HepG2 (cell line): ENCODE measurements around the gene AMIGO1. TPM values are rescaled to one million over a fixed set of nuclear protein-coding genes. Genes with fewer than 3 reads are reported as not detected.

Experiments
- ARID4A ChIP-seq: sonication (generic); formaldehyde crosslinking; IDR thresholded peaks from 2 replicates; pipeline ENCODE4 v1.5.0; 2020; ENCODE audit warnings: mild to moderate bottlenecking, missing genetic modification reagents, borderline replicate concordance
- ARNT2 ChIP-seq: sonication (generic); formaldehyde crosslinking; IDR thresholded peaks from 2 replicates; pipeline ENCODE4 v1.8.0; 2022; ENCODE audit warnings: mild to moderate bottlenecking, low read depth, missing genetic modification reagents, moderate library complexity
- KAT2B ChIP-seq: fragments of 150-350 bp; IDR thresholded peaks from 2 replicates; pipeline ENCODE4 v1.6.1; 2014; ENCODE audit warnings: low read depth, low read length, borderline replicate concordance
- MLX ChIP-seq: IDR thresholded peaks from 2 replicates; pipeline ENCODE4 v1.6.1; 2016
- NFRKB ChIP-seq: fragments of 450-650 bp; IDR thresholded peaks from 2 replicates; pipeline ENCODE4 v1.6.1; 2017
- PBX3 ChIP-seq: sonication (generic); formaldehyde crosslinking; IDR thresholded peaks from 2 replicates; pipeline ENCODE4 v1.8.1; 2023; ENCODE audit warnings: missing genetic modification reagents, inconsistent platforms, borderline replicate concordance
- RXRB ChIP-seq: IDR thresholded peaks from 2 replicates; pipeline ENCODE4 v1.6.1; 2016; ENCODE audit warnings: borderline replicate concordance, missing genetic modification reagents, missing compliant biosample characterization
- SALL1 ChIP-seq: sonication (generic); formaldehyde crosslinking; IDR thresholded peaks from 2 replicates; pipeline ENCODE4 v1.8.0; 2022; ENCODE audit warnings: mild to moderate bottlenecking, missing genetic modification reagents
- ZEB1 ChIP-seq: IDR thresholded peaks from 2 replicates; pipeline ENCODE4 v1.6.1; 2012; ENCODE audit warnings: mild to moderate bottlenecking, low read depth, inconsistent platforms; ENCODE audit not compliant: insufficient replicate concordance
- ZNF121 ChIP-seq: sonication (generic); formaldehyde crosslinking; IDR thresholded peaks from 2 replicates; pipeline ENCODE4 v1.5.0; 2020; ENCODE audit warnings: mild to moderate bottlenecking, missing genetic modification reagents
- ZNF17 ChIP-seq: sonication (generic); formaldehyde crosslinking; IDR thresholded peaks from 2 replicates; pipeline ENCODE4 v1.5.0; 2020; ENCODE audit warnings: mild to moderate bottlenecking, missing genetic modification reagents
- ZNF446 ChIP-seq: sonication (generic); formaldehyde crosslinking; IDR thresholded peaks from 2 replicates; pipeline ENCODE4 v1.5.0; 2020; ENCODE audit warnings: mild to moderate bottlenecking, missing genetic modification reagents
- ZNF605 ChIP-seq: sonication (generic); formaldehyde crosslinking; IDR thresholded peaks from 2 replicates; pipeline ENCODE4 v1.8.0; 2022; ENCODE audit warnings: mild to moderate bottlenecking, missing genetic modification reagents
- ZNF777 ChIP-seq: sonication (generic); formaldehyde crosslinking; IDR thresholded peaks from 2 replicates; pipeline ENCODE4 v1.4.0; 2020; ENCODE audit warnings: missing genetic modification reagents
- ZNF788 ChIP-seq: sonication (generic); formaldehyde crosslinking; IDR thresholded peaks from 2 replicates; pipeline ENCODE4 v1.5.0; 2020; ENCODE audit warnings: mild to moderate bottlenecking, missing genetic modification reagents, borderline replicate concordance
- polyA plus RNA-seq, 8 experiments: library from polyadenylated mRNA; depleted of rRNA in 3 of 8; stranded (reverse) in 7 of 8; unstranded in 1 of 8; fragments of >200 nt; fragmentation: Illumina TruSeq in 4 of 8; extraction: Trizol in 4 of 8; gene quantifications; 2 replicates each; pipeline versions ENCODE4 v1.2.1 to v1.2.3, GENCODE V29; 2011 to 2016; ENCODE audit warnings: low read depth in 4 of 8, missing spikeins in 1 of 8, mixed read lengths in 1 of 8; ENCODE audit not compliant: insufficient read depth in 1 of 8
- total RNA-seq, 5 experiments: library from RNA; depleted of rRNA; stranded (reverse); fragments of >200 nt; fragmentation: Illumina TruSeq; extraction: Trizol; gene quantifications; 2 replicates each; pipeline ENCODE4 v1.2.3, GENCODE V29; 2016; ENCODE audit warnings: low read depth in 1 of 5
- TF ChIP-seq, protein P1 (sequence below): sonication (generic); formaldehyde crosslinking; IDR thresholded peaks from 2 replicates; pipeline ENCODE4 v1.4.0; 2020; ENCODE audit warnings: mild to moderate bottlenecking, missing genetic modification reagents, borderline replicate concordance

Gene AMIGO1
- total and polyA plus RNA-seq, 2 of the 13 experiments (the other 11 are each of a cell fraction or from before 2014, with no cell fraction given) = 0.40 to 1.3 TPM

DNA sequence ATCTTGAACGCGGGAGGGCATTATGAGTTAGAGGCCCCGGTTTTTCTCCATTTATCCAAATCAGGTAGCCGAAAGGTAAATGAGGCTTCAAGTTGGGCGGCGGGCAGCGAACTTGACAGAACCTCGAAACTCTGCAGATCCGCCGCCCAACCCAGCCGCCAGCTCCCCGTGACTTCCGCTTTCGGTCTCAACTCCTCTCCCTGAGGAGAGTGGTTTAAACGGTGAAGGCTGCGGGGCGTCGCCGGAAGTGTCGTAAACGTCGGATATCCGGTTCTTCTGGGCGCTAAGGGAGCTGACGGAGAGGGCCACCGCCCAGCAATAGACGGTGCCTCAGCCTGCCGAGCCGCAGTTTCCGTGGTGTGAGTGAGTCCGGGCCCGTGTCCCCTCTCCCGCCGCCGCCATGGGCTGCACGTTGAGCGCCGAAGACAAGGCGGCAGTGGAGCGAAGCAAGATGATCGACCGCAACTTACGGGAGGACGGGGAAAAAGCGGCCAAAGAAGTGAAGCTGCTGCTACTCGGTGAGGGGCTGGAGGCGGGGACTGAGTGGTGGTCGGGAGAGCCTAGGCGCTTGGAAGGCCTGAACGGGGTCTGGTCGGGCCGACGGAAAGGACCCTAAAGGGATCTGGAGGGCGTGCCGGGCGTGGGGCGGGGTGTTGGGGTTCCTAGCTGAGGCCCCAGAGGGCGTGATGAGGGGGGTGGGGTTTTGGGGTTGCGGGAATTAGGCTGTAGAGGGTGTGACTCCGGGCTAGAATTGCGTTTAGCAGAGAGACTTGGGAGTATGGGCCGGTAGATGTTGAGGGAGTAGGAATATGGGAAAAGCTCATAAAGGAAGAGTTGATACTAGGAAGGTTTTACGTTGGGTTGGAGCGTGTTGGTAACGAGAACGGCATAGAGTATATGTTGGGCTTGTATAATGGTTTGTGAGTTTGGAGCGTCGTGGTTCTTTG lies 39.1 kb upstream of the AMIGO1 start, which contains the start of gene GNAI3 (continued):
- TF ChIP-seq ZNF788 = peak; percentile 90; the same call in 1 of the 2 replicates
- TF ChIP-seq ZNF121 (CRISPR knock-in tag) = no peak
- peak; percentile 84 for TF ChIP-seq SALL1 (CRISPR knock-in tag)
- TF ChIP-seq ARID4A (CRISPR knock-in tag) = peak; percentile 95
- no peak for TF ChIP-seq ZEB1
- TF ChIP-seq ARNT2 (CRISPR knock-in tag) = peak; percentile 84
- no peak for TF ChIP-seq MLX (CRISPR knock-in tag)
- peak; percentile 90 for TF ChIP-seq ZNF605 (CRISPR knock-in tag)
- peak; percentile 69; the same call in 1 of the 2 replicates for TF ChIP-seq ZNF777 (CRISPR knock-in tag)
- no peak for TF ChIP-seq KAT2B
- TF ChIP-seq, protein P1, sequence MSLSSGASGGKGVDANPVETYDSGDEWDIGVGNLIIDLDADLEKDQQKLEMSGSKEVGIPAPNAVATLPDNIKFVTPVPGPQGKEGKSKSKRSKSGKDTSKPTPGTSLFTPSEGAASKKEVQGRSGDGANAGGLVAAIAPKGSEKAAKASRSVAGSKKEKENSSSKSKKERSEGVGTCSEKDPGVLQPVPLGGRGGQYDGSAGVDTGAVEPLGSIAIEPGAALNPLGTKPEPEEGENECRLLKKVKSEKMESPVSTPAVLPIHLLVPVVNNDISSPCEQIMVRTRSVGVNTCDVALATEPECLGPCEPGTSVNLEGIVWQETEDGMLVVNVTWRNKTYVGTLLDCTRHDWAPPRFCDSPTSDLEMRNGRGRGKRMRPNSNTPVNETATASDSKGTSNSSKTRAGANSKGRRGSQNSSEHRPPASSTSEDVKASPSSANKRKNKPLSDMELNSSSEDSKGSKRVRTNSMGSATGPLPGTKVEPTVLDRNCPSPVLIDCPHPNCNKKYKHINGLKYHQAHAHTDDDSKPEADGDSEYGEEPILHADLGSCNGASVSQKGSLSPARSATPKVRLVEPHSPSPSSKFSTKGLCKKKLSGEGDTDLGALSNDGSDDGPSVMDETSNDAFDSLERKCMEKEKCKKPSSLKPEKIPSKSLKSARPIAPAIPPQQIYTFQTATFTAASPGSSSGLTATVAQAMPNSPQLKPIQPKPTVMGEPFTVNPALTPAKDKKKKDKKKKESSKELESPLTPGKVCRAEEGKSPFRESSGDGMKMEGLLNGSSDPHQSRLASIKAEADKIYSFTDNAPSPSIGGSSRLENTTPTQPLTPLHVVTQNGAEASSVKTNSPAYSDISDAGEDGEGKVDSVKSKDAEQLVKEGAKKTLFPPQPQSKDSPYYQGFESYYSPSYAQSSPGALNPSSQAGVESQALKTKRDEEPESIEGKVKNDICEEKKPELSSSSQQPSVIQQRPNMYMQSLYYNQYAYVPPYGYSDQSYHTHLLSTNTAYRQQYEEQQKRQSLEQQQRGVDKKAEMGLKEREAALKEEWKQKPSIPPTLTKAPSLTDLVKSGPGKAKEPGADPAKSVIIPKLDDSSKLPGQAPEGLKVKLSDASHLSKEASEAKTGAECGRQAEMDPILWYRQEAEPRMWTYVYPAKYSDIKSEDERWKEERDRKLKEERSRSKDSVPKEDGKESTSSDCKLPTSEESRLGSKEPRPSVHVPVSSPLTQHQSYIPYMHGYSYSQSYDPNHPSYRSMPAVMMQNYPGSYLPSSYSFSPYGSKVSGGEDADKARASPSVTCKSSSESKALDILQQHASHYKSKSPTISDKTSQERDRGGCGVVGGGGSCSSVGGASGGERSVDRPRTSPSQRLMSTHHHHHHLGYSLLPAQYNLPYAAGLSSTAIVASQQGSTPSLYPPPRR = peak; percentile 60
- TF ChIP-seq NFRKB = no peak
- peak; percentile 57 for TF ChIP-seq RXRB (CRISPR knock-in tag)
- TF ChIP-seq PBX3 (CRISPR knock-in tag) = no peak
- no peak for TF ChIP-seq ZNF17
- 0 out of 2 replicates have a peak, but pooled peaks have one; percentile 18 for TF ChIP-seq ZNF446 (CRISPR knock-in tag)
